GM18907 (cell line): ENCODE data around the gene CPPED1.
"Not testable (repeated sequence)": the region's sequence is repeated elsewhere in the genome, so short reads cannot be mapped to it uniquely, and the experiment has no call there.

Source experiments
- ATAC-seq: cut with Tn5 transposase; IDR thresholded peaks from one replicate; pipeline ENCODE4 v1.9.1; 2021; ENCODE audit warnings: mild to moderate bottlenecking, moderate library complexity; ENCODE audit not compliant: unreplicated experiment

The CPPED1 gene, protein sequence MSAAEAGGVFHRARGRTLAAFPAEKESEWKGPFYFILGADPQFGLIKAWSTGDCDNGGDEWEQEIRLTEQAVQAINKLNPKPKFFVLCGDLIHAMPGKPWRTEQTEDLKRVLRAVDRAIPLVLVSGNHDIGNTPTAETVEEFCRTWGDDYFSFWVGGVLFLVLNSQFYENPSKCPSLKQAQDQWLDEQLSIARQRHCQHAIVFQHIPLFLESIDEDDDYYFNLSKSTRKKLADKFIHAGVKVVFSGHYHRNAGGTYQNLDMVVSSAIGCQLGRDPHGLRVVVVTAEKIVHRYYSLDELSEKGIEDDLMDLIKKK

DNA sequence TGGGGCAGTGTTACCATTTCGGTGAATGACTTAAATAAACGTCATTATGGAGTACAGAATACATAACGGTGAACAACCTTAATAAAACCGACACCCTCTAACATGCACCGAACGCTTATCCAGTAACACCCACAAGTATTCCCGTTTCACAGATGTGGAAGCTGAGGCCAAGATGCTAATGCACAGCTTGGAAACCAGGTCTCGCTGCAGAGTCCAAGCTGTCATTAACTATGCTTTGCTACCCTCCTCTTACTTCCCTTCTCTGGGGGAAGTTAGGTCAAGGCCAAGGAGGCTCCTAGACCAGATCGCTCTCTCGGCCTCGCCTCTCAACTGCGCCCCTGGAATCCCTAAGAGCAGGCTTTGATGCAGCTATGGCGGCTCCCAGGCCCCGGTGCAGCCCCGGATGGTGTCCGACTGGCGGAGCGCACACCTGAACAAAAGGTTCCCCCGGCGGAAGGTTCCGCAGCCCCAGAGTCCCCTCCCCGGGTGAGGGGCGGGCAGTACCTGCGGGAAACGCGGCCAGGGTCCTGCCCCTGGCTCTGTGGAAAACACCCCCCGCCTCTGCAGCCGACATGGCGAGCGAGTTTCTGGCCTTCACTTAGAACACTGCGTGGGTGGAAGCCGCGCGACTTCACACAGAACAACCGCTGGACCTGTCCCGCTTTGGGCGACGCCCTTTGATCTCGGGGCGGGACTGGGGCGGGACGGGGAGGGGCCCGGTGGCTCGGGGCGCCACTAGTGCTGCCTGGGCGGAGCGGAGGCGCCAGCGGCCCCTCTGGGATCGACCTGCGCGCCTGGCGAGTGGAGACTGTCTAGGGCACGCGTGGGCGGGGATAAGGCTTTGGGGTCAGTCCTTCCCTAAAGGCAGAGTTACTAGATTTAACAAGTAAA lies at the start of gene CPPED1:
TSS of gene CPPED1 (minus strand) at position 685 of the 891 bp plus-strand sequence. CDS start at position 574, 111 bp downstream.
- peak; percentile 92 for ATAC-seq

DNA sequence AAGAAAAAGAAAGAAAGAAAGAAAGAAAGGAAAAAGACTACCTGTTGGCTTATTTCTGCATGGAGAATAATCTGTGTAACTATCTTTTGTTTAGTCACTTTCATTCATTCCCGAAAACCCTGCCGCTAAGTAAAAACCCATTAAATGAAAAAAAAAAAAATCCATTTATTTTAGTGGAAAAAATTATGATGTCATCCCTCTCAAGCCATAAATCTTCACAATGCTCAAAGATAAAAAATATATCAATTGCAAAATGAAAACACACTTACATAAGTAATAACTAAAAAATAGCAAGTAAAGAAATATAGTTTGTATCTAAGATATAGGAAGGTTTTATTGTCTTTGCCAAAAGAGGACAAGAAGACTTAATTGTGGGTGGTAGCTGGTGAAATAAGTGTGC lies 46.5 kb upstream of the CPPED1 start:
- ATAC-seq: no peak

DNA sequence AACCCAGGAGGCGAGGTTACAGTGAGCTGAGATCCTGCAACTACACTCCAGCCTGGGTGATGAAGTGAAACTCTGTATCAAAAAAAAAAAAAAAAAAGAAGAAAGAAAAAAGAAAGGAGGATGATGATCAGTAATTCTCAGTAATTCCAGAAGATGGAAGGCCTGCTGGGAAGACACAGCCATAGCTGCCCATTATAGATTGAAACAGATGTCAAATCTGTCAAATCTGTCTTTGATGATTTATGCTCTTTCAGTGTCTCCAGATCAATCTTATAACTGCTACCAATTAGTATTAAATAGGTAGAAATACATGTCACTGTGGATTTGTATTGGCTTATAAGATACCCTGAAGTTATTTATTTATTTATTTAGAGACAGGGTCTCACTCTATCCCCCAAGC lies 42.9 kb upstream of the CPPED1 start:
- ATAC-seq: no peak

DNA sequence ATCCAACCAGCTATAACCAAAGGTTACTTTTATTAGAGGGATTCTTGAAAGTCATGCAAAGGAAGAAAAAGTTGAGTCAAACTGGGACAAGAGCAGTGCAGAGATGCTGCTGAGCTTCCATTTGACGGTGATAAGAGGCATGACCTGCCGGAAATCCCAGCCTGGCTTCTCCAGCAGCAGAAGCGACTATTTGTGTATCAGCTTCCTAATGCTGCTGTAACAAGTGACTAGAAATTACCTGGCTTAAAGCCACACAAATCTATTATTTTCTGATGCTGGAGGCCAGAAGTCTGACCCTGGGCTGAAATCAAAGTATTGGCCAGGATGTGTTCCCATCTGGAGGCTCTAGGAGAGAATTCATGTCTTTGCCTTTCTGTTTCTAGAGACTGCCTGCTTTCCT lies 41.6 kb upstream of the CPPED1 start:
- no peak for ATAC-seq

DNA sequence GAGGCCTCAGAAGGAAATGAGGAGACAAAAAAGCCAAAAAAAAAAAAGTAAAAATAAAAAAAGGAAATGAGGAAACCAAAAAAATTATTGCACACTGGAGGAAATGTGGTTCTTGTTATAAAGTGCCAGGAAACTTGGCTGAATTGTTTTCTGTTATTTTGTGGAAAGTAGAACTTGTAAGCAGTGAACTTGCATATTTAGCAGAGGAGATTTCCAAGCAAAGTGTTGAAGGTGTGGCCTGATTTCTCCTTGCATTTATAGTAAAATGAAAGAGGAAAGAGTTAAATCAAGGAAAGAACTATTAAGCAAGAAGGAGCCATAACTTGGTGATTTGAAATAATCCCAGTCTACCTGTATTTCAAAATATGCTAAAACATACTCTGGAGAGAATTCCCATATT lies 34.1 kb upstream of the CPPED1 start:
- no peak for ATAC-seq

DNA sequence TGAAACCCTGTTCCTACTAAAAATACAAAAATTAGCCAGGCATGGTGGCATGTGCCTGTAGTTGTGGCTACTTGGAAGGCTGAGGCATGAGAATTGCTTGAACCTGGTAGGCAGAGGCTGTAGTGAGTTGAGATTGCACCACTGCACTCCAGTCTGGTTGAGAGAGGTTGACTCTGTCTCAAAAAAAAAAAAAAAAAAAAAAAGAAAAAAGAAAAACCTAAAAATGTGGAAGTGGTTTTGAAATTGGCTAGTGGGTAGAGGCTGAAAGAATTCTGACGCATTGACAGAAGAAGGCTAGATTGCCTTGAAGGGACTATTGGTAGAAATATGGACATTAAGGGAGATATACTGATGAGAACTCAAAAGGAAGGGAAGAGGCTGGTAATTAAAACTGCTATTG lies 33.6 kb upstream of the CPPED1 start:
- ATAC-seq: no peak

DNA sequence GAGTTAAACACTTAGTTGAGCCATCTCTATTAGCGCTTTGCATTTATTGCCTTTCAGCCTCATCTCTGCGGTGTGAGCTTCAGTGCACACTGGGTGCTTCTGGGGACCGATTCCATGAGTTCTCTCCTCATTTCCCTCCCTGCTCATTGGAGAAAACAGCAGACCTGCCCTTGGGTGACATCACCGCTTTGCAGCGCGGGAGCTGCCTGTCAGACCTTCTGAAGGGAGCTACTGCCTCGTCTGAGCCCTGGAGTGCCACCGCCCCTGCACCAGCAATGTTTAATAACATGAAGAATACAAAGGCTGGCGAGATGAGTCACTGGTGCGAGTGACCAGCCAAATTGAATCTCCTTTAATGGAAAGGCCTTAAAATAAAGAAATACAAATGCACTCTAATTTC lies 30.2 kb upstream of the CPPED1 start:
- no peak for ATAC-seq

DNA sequence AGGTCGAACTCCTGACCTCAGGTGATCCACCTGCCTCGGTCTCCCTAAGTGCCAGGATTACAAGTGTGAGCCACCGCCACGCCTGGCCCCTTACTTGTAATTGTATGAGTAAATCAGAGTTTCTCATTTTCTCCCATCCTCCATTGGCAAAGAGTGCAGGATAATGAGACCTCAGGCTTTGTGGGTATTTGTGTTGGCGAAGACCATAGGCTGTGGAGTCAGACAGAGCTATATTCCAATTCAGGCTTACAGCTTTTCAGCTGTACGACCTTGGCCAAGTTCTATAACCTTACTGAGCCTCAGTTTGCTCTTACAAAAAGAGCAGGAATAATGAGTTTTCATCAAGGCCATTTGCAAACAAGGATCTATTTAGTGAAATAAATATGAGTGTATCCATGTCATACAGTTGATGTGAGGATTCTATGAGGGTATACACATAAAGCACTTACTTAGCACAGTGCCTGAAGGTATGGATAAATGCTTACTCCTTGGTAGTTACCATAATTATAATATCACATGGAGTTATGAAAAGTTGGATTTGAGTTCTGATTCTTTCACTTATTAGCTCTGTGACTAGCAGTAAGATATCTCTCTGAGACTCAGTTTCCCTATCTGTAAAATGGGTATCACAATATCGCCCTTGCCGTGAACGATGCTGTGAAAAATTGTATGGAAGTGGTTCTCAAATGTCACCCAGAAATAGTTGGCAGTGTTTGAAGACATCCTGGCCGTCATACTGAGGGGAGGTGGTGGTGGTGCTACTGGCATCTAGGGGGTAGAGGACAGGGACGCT lies 25.6 kb upstream of the CPPED1 start:
- no peak for ATAC-seq

DNA sequence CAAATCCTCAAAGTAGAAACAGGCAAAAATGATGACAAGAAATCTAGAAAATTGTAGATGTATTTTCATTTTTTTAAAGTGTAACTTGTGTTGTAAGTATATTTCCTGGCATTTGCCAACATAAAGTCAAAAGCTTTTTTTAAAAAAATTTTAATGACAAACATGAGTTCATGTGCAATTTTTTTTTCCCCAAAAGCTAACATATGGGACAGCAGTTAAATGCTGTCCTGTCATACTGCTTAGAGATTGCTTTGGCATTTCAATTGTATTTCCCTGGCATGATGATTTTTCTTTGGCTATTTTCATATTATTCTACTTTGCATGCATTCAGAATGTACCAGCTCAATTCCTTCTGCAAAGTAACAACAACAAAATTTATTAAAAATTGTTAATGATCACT lies 24.5 kb upstream of the CPPED1 start:
- ATAC-seq: no peak

DNA sequence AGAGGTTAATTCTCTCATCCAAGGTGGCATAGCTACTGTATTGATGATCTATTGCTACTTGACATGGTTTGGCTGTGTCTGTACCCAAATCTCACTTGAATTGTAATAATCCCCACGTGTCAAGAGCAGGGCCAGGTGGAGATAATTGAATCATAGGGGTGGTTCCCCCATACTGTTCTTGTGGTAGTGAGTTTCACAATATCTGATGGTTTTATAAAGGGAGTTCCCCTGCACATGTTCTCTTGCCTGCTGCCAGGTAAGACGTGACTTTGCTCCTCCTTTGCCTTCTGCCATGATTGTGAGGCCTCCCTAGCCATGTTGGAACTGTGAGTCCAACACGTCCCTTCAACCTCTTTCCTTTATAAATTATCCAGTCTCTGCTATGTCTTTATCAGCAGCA lies 22.9 kb upstream of the CPPED1 start:
- ATAC-seq: no peak

DNA sequence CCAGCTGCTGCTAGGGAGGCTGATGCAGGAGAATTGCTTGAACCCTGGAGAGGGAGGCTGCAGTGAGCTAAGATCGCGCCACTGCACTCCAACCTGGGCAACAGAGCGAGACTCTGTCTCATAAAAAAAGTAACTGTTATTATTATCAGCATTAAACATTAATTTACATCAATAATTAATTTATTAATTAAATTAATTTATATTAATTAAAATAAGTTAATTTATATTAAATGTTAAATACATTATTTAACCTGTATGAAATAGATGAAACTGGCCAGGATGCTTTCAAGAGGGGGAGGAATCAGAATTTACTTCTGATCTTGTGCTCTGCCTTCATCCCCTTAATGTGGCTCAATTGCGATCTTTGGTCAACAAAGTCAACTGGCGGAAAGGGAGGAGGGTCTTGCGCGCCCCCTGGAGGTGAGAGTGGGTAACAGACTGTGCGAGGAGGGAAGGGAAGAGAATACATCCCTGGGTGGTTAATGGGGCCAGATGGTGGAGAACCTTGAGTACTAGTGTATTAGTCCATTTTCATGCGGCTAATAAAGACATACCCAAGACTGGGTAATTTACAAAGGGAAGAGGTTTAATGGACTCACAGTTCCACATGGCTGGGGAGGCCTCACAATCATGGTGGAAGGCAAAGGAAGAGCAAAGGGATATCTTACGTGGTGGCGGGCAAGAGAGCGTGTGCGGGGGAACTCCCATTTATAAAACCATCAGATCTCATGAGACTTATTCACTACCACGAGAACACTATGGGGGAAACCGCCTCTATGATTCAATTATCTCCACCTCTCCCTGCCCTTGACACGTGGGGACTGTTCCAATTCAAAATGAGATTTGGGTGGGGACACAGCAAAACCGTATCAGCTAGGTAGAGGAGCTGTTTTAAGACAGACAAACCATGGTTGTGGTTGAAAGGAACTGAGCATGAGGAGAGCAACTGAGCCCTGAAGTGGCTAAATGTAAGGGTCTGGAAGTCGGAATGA lies 15.7 kb upstream of the CPPED1 start:
- ATAC-seq: no peak

DNA sequence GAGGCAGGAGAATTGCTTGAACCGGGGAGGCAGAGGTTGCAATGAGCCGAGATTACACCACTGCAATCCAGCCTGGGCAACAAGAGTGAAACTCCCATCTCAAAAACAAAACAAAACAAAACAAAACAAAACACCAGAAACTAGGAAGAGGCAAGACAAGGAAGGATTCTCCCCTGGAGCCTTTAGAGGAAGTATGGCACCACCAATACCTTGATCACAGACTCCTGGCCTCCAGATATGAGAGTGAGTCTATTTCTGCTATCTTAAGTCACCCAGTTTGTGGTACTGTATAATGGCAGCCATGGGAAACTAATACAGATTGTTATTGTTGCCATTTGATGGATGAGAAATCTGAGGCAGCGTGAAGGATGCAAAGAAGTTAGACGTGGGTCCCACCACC lies 14.6 kb upstream of the CPPED1 start:
- no peak for ATAC-seq

DNA sequence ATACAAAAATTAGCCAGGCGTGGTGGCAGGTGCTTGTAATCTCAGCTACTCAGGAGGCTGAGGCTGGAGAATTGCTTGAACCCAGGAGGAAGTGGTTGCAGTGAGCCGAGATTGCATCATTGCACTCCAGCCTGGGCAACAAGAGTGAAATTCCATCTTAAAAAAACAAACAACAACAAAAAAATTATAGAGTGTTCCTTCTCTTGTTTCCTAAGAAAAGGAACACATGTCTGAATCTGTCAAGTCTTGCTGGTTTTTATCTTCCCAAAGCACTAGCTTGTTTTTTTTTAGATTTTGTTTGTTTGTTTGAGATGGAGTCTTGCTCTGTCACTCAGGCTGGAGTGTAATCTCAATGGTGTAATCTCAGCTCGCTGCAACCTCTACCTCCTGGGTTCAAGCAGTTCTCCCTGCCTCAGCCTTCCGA lies 13.1 kb upstream of the CPPED1 start:
- ATAC-seq: not testable (repeated sequence)

DNA sequence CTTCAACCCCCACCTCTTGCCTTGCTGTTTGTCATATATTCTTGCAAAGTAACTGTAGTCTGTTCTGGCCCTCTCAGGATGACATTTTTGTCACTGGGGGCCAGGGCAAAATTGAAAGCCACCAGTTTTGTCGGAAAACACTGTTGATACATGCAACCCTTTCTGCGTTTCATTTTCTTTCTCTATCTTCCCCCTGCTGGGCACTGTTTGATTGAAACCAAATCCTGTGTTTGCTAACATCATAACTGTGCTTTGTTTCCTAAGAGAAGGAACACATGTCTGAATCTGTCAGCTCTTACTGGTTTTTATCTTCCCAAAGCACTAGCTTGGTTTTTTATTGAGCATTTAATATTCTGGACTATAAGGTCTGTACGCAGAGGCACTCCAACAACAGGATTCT lies 11.7 kb upstream of the CPPED1 start:
- ATAC-seq: no peak

DNA sequence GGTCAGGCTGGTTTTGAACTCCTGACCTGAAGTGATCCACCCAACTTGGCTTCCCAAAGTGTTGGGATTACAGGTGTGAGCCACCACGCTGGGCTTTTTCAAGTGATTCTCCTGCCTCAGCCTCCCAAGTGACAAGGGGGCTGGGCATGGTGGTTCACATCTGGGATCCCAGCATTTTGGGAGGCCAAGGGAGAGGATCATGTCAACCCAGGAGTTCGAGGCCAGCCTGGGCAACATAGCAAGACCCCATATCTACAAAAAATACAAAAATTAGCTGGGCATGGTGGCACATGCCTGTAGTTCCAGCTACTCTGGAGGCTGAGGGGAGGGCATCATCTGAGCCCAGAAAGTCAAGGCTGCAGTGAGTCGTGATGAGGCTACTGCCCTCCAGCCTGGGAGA lies 10.0 kb upstream of the CPPED1 start:
- ATAC-seq: not testable (repeated sequence)

DNA sequence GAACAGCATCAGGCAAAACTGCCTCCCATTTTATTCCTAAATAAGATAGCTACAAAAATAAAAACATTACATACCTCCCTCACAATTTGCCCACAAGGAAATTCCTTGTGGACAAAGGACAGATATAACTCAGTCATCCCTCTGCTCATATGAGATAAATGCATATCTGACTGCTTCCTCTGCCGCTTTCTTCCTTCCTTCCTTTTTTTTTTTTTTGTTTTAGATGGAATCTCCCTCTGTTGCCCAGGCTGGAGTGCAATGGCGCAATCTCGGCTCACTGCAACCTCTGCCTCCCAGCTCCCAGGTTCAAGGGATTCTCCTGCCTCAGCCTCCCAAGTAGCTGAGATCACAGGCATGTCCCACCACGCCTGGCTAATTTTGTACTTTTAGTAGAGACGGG lies 9.6 kb upstream of the CPPED1 start:
- ATAC-seq: not testable (repeated sequence)

DNA sequence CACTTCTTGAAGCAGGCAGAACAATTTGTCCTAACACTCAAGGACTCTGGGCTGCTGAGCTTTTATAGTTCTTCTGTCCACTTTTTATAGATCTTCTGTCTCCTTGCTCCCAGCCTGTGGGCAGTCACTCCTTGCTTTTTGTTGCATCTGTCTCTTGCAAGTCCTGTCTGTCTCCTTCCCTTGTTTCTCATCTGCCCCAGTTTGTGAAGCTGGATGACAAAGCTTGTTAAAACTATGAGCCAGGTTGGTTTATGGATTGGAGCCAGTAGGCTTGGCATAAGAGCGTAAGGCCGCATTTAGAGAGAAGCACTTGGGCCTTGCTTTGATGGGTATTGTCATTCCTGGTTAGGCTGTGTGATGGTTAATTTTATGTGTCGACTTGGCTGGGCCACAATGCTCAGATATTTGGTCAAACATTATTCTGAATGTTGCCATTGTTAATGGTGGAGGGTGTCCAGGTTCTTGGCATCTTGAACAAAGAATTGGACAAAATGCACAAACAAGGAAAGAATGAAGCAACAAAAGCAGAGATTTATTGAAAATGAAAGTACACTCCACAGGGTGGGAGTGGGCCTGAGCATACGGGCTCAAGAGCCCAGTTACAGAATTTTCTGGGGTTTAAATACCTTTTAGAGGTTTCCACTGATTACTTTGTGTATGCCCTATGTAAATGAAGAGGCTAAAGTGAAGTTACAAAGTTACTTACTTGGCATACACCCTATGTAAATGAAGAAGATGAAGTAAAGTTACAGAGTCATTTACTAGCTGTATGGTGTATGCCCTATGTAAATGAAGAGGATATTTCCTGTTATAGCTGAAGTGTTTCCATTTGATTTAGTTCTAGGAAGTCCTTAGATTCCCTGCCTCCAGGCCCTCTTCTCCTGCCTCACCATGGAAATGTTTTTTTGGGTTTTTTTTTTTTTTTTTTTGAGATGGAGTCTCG lies 8.0 kb upstream of the CPPED1 start:
- ATAC-seq: no peak

DNA sequence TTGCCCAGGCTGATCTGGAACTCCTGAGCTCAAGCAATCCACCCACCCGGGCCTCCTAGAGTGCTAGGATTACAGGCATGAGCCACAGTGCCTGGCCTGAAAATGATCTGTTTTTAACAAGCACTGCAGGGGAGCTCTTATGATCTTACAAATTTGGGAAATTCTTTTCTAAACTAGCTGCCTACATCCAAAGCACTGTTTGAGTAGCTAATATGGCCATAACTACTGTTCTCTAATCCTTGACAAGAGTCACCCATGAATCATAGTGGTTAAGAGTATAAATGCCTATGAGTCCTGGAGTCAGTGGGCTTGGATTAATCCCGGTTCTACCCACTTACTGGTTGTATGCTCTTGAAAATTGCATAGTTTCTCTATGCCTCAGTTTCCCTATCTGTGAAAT lies 1.4 kb upstream of the CPPED1 start:
- no peak for ATAC-seq

DNA sequence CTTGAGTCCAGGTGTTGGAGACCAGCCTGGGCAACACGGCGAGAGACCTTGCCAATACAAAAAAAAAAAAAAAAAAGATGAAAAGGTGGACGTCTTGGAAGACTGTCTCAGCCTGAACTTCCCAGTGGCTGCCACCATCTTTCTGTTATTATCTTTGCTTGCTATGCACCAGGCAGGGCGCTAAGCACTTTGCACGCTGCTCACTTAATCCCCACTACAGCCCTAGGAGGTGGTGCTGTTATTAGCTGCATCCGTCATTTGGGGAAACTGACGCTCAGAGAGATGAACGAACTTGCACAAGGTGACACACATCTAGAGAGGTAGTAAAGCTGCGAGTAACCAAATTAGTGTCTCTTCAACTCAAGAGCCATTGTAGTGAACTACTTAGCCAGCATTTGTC lies 708 bp upstream of the CPPED1 start:
- no peak for ATAC-seq
